T-cell (primary cell): ENCODE measurements around the gene CCER1. TPM values are rescaled to one million over a fixed set of nuclear protein-coding genes. Genes with fewer than 3 reads are reported as not detected.

ENCODE experiments used
- ATAC-seq, 4 experiments: fragments of 200-7000 bp in 3 of 4; fragments of 150-1000 bp in 1 of 4; cut with Tn5 transposase; replicated peaks in 1 of 4; 1 replicate in 3 of 4; 2 replicates in 1 of 4; pipeline ENCODE4 v1.10.0; 2021; ENCODE audit warnings: moderate library complexity in 3 of 4, mild to moderate bottlenecking in 2 of 4, moderate number of reproducible peaks in 1 of 4
- CTCF ChIA-PET, 2 donors: fragments of 300-600 bp; sonication (Branson Sonifier 250); formaldehyde crosslinking; loops; one replicate each; lab custom pipeline; 2022; ENCODE audit warnings: antibody characterized with exemption in 2 of 2; lab: Charles Lee
- POLR2A ChIA-PET, 2 donors: fragments of 300-600 bp; sonication (Branson Sonifier 250); formaldehyde crosslinking; loops; one replicate each; lab custom pipeline; 2022; ENCODE audit warnings: antibody characterized with exemption in 2 of 2; lab: Charles Lee
- DNase-seq, 35 experiments: peaks; one replicate each; pipeline versions ENCODE4 v3.0.0 to v3.0.0-alpha.2; 2013 to 2023
- H3K27ac ChIP-seq: one replicate; pipeline ENCODE4 v1.5.1; 2013; ENCODE audit warnings: low read length
- H3K27me3 ChIP-seq, 2 experiments: replicated peaks in 1 of 2; 1 replicate in 1 of 2; 2 replicates in 1 of 2; pipeline versions ENCODE4 v1.6.1 to v1.7.0; 2013; ENCODE audit warnings: low read length in 1 of 2, mixed read lengths in 1 of 2; ENCODE audit not compliant: control insufficient read depth in 2 of 2, insufficient read depth in 2 of 2; ENCODE audit errors: extremely low read depth in 1 of 2
- H3K36me3 ChIP-seq, 2 donors: 1 replicate in 1 of 2; 2 replicates in 1 of 2; pipeline versions ENCODE4 v1.6.1 to v1.7.0; 2013; ENCODE audit warnings: low read length in 1 of 2; ENCODE audit not compliant: control insufficient read depth in 2 of 2, insufficient read depth in 1 of 2; ENCODE audit errors: extremely low read depth in 1 of 2
- H3K4me1 ChIP-seq, 2 experiments: 1 replicate in 1 of 2; 2 replicates in 1 of 2; pipeline versions ENCODE4 v1.6.1 to v1.7.0; 2013; ENCODE audit warnings: low read length in 2 of 2, mixed read lengths in 1 of 2; ENCODE audit not compliant: insufficient read depth in 2 of 2, control insufficient read depth in 1 of 2; ENCODE audit errors: extremely low read depth in 1 of 2
- H3K4me3 ChIP-seq, 2 donors: 1 replicate in 1 of 2; 2 replicates in 1 of 2; pipeline versions ENCODE4 v1.5.1 to v1.7.0; 2013; ENCODE audit warnings: mild to moderate bottlenecking in 2 of 2, low read length in 1 of 2, moderate library complexity in 1 of 2; ENCODE audit not compliant: control insufficient read depth in 1 of 2; ENCODE audit errors: extremely low read depth in 1 of 2
- H3K9me3 ChIP-seq: 2 replicates; pipeline ENCODE4 v1.7.0; 2013
- H3K27ac Mint-ChIP-seq, 2 donors: one replicate each; pipeline ENCODE4 v1.8.0; 2020 to 2021; ENCODE audit warnings: mild to moderate bottlenecking in 2 of 2, mixed read lengths in 2 of 2
- H3K27me3 Mint-ChIP-seq, 2 donors: one replicate each; pipeline ENCODE4 v1.8.0; 2021 to 2022; ENCODE audit warnings: mixed read lengths in 2 of 2
- H3K36me3 Mint-ChIP-seq: one replicate; pipeline ENCODE4 v1.8.0; 2021; ENCODE audit warnings: mixed read lengths
- H3K4me1 Mint-ChIP-seq, 3 donors: one replicate each; pipeline ENCODE4 v1.8.0; 2020 to 2022; ENCODE audit warnings: mixed read lengths in 3 of 3, mild to moderate bottlenecking in 1 of 3
- H3K4me3 Mint-ChIP-seq, 3 donors: one replicate each; pipeline ENCODE4 v1.8.0; 2020 to 2022; ENCODE audit warnings: mild to moderate bottlenecking in 3 of 3, mixed read lengths in 3 of 3, moderate library complexity in 3 of 3
- H3K9me3 Mint-ChIP-seq, 3 donors: one replicate each; pipeline ENCODE4 v1.8.0; 2020 to 2022; ENCODE audit warnings: mixed read lengths in 3 of 3
- WGBS: methylation state at CpG from one replicate; pipeline ENCODE4 v1.1.5; 2013; ENCODE audit warnings: missing lambda C conversion rate; ENCODE audit not compliant: insufficient coverage; 5-methylcytosine and 5-hydroxymethylcytosine counted together
- total RNA-seq, 35 experiments: library from RNA in 6 of 35; stranded (reverse) in 6 of 35; fragments of 120-200 nt in 1 of 35; gene quantifications; one replicate each; pipeline versions ENCODE4 v1.2.1 to v1.2.4 and lab custom pipeline; 2013 to 2026

The CCER1 gene
- total RNA-seq, 5 donors from 2014 or later (not counting 1 experiment from before 2014, with no cell fraction given) = not detected

DNA sequence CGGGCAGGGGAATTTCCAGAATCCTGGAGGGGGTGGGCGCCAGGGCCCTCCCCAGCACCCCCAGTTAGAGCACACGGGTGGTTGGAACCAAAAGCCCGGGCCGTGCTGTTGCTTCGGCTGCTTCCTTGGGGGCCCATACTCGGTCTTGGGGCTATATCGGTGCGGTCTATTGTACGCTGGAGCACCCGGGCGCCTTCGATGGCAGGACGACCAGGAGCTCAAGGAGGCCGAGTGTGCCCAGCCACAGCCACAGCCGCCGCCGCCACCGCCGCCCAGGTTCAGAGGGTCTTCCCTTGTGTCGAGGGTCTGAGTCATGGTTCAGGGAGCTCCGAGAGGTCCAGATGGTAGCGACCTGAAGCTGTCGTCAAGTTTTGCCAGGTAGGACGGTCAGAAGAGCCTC, 548 bp downstream of the CCER1 start:
- no peaks in the 10 kb centered on the region for H3K4me1 Mint-ChIP-seq
- 98% methylated on average over 25 of the region's 25 CpGs for whole genome bisulfite sequencing
- H3K9me3 ChIP-seq = no peaks in the 10 kb centered on the region
- no peak for DNase-seq
- POLR2A ChIA-PET = no interaction called here
- no peak for ATAC-seq
- CTCF ChIA-PET = no interaction called here
- no peaks in the 10 kb centered on the region for H3K36me3 ChIP-seq
- no peaks in the 10 kb centered on the region for H3K36me3 Mint-ChIP-seq
- H3K4me3 Mint-ChIP-seq = no peak overlapping the region
- peaks cover 0 to 3% of the 10 kb centered on the region in 2 donors for H3K27me3 Mint-ChIP-seq
- no peaks in the 10 kb centered on the region for H3K9me3 Mint-ChIP-seq
- H3K4me3 ChIP-seq = no peak overlapping the region
- no peaks in the 10 kb centered on the region for H3K4me1 ChIP-seq
- no peak overlapping the region for H3K27ac Mint-ChIP-seq
- H3K27ac ChIP-seq = no peak overlapping the region
- peaks cover 0 to 3% of the 10 kb centered on the region in 2 experiments for H3K27me3 ChIP-seq

DNA sequence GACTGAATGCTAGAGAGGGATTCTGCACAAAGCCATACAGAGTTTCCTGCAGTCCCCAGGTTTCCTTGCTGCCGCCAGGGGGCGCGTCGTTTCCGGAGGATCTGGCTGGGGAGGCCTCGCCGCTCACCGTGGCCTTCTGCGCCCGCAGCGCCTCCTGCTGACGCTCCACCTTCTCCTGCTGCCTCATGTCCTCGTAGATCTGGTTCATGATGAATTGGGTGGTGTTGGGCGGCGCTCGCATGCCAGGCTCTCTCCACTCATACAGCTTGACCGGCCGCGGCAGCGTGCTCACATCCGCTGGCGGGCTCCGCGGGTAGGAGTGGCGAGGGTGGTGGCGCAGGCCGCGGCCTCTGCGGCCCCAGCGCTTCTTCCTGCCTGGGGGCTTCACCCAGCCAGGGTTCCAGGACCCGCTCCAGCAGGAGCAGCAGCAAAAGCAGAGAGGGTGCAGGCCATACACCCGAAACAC, 987 bp downstream of the CCER1 start:
- Mint-ChIP-seq H3K9me3 (no peaks in the 10 kb centered on the region), H3K27ac (no peak overlapping the region), H3K4me1 (no peaks in the 10 kb centered on the region), H3K4me3 (no peak overlapping the region), H3K27me3 (peaks cover 0 to 3% of the 10 kb centered on the region in 2 donors), H3K36me3 (no peaks in the 10 kb centered on the region)
- no peak for ATAC-seq
- ChIA-PET POLR2A (no interaction called here), CTCF (no interaction called here)
- Histone ChIP-seq H3K27me3 (peaks cover 0 to 3% of the 10 kb centered on the region in 2 experiments), H3K4me1 (no peaks in the 10 kb centered on the region), H3K27ac (no peak overlapping the region), H3K36me3 (no peaks in the 10 kb centered on the region), H3K9me3 (no peaks in the 10 kb centered on the region), H3K4me3 (no peak overlapping the region)
- WGBS = 90% methylated on average over 25 of the region's 32 CpGs
- peak in 3 of 35 experiments; percentile 5 to 8 (median 6) for DNase-seq

DNA sequence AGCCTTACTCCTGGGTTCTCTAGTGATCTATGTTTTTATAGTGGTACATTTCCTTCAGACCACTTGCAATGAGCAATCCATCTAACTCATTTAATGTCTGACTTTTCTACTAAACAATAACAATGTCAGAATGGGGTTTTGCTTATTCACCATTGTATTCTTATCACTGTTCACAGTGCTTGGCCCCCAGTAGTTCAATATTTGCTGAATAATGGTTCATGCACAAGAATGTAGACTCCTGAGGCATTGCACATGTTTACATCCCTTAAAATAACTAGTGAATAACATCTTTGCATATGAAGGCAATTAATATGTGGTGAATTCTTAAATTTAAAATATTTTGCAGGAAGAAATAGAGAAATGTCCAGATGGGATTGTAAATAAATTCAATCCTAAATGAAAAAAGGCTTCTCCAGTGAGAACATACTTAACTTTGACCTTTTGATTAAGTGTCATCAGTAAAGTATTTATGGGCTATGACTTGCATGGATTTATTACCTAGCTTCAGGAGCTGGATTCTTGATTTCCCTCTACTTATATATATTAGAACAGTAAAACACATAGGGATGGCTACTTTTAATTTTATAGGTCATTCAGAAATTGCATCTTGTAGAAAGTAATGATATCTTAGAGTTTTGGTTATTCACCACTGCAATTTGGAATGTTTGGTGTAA, 3.4 kb downstream of the CCER1 start:
- peaks cover 0 to 3% of the 10 kb centered on the region in 2 donors for H3K27me3 Mint-ChIP-seq
- no peaks in the 10 kb centered on the region for H3K36me3 Mint-ChIP-seq
- Histone ChIP-seq H3K4me1 (no peaks in the 10 kb centered on the region), H3K9me3 (no peaks in the 10 kb centered on the region), H3K27me3 (peaks cover 0 to 3% of the 10 kb centered on the region in 2 experiments), H3K4me3 (no peak overlapping the region), H3K36me3 (no peaks in the 10 kb centered on the region), H3K27ac (no peak overlapping the region)
- no peak for DNase-seq
- CTCF ChIA-PET = interaction anchor here (0.9 to 1.4 kb wide), 2 partner anchors 8 to 11 kb away, joined by 3 read pairs; no protein-coding TSS in a partner anchor
- no peaks in the 10 kb centered on the region for H3K9me3 Mint-ChIP-seq
- no peak overlapping the region for H3K27ac Mint-ChIP-seq
- H3K4me1 Mint-ChIP-seq = no peaks in the 10 kb centered on the region
- POLR2A ChIA-PET = no interaction called here
- ATAC-seq = no peak
- no peak overlapping the region for H3K4me3 Mint-ChIP-seq

DNA sequence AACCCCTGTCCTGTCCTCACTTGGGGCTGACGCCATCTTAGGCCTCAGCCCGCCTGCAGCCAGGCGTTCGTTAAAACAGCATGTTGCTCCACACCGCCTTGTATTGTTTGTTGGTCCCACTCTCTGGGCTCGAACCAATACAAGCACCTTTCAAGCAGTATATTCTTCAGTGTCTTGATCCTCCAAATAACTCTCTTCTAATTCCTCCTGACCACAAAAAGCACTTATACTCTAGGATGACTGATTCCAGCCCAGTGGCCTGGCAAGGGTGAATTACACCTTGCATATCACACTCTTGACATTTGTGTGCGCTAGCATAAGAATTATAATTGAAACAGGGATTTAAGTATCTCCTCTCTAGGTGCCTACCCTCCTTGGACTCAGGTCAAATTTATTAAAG, 7.1 kb downstream of the CCER1 start:
- ChIA-PET CTCF (interaction anchor here in 1 of 2 donors (0.8 kb wide), 1 partner anchor 30 kb away, joined by 3 read pairs; no protein-coding TSS in a partner anchor), POLR2A (no interaction called here)
- Histone ChIP-seq H3K4me3 (no peak overlapping the region), H3K9me3 (no peaks in the 10 kb centered on the region), H3K27ac (no peak overlapping the region), H3K36me3 (no peaks in the 10 kb centered on the region), H3K4me1 (no peaks in the 10 kb centered on the region), H3K27me3 (peaks cover 0 to 2% of the 10 kb centered on the region in 2 experiments)
- Mint-ChIP-seq H3K4me3 (no peak overlapping the region), H3K4me1 (no peaks in the 10 kb centered on the region), H3K27ac (no peak overlapping the region), H3K36me3 (no peaks in the 10 kb centered on the region), H3K9me3 (no peaks in the 10 kb centered on the region), H3K27me3 (no peaks in the 10 kb centered on the region)
- ATAC-seq (no peak), DNase-seq (no peak)
- 87% methylated on average over 6 of the region's 7 CpGs for WGBS

DNA sequence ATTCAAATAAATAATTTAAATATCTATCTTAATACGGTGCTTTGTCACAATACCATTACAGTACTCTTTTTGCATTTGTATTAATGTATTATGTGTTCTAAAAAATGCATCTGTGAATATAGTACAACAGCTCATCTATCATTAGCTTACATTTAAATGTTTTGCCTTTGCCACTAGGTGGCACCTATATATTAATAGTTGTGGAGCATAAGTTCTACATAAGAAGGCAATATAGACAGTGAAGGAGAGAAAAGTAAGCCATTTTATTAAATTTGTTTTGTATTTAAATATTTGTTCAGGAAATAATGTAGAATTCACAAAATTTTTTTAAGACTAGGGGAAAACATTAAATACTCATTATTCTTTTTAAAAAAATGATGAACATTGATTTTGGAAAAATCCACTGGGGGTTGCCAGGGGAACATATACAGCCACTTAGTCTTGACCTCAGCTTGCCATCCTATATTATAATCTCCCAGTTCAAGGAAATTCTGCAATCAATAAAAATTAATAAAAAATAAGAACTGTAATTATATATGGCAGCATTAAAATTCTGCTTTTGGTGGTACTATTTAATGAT, 9.8 kb downstream of the CCER1 start:
- DNase-seq (peak in 1 of 35 experiments; percentile 10), ATAC-seq (no peak)
- H3K9me3 ChIP-seq = no peaks in the 10 kb centered on the region
- H3K9me3 Mint-ChIP-seq = no peaks in the 10 kb centered on the region
- no peaks in the 10 kb centered on the region for H3K4me1 ChIP-seq
- H3K4me1 Mint-ChIP-seq = no peaks in the 10 kb centered on the region
- peaks cover 0 to 3% of the 10 kb centered on the region in 2 donors for H3K27me3 Mint-ChIP-seq
- no CpG with 5 or more reads among the region's 1 CpG for WGBS
- POLR2A ChIA-PET = interaction anchor here in 1 of 2 donors (0.6 kb wide), 1 partner anchor 866 kb away, joined by 3 read pairs; no protein-coding TSS in a partner anchor
- H3K4me3 Mint-ChIP-seq = no peak overlapping the region
- CTCF ChIA-PET = interaction anchor here in 1 of 2 donors (0.6 to 1.9 kb wide), 4 partner anchors 10 to 410 kb away, joined by 3 to 8 read pairs (median 4); no protein-coding TSS in a partner anchor
- no peak overlapping the region for H3K4me3 ChIP-seq
- no peaks in the 10 kb centered on the region for H3K36me3 ChIP-seq
- H3K36me3 Mint-ChIP-seq = no peaks in the 10 kb centered on the region
- peaks cover 0 to 2% of the 10 kb centered on the region in 2 experiments for H3K27me3 ChIP-seq
- no peak overlapping the region for H3K27ac ChIP-seq
- no peak overlapping the region for H3K27ac Mint-ChIP-seq

DNA sequence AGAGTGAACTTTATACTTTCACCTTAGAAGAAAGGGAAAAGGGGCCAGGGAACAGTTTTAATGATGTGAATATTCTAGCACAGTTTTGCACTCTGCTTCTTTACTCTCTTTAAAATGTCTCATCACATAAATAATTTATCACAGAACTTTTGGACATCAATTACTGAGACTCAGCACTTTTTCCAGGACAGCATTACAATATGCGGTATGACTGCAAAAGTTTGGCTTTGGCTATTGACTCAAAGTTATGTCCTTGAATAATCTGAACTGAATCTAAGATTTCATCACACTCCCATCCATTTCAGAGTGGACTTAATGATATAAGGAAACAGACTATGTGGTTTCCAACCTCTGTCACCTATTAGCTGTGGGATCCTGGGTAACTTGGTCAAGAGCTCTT, 11.7 kb downstream of the CCER1 start:
- no CpG with 5 or more reads among the region's 1 CpG for WGBS
- Mint-ChIP-seq H3K4me3 (no peak overlapping the region), H3K36me3 (no peaks in the 10 kb centered on the region), H3K27ac (no peak overlapping the region), H3K4me1 (no peaks in the 10 kb centered on the region), H3K27me3 (peaks cover 0 to 3% of the 10 kb centered on the region in 2 donors), H3K9me3 (no peaks in the 10 kb centered on the region)
- ChIA-PET POLR2A (interaction anchor here in 1 of 2 donors (0.5 kb wide), 1 partner anchor 789 kb away, joined by 3 read pairs; no protein-coding TSS in a partner anchor), CTCF (interaction anchor here (0.9 to 1.9 kb wide), 3 partner anchors 8 to 10 kb away, joined by 3 to 8 read pairs (median 3); no protein-coding TSS in a partner anchor)
- no peak overlapping the region for H3K27ac ChIP-seq
- no peak overlapping the region for H3K4me3 ChIP-seq
- DNase-seq (no peak), ATAC-seq (no peak)
- no peaks in the 10 kb centered on the region for H3K9me3 ChIP-seq
- H3K4me1 ChIP-seq = no peaks in the 10 kb centered on the region
- H3K27me3 ChIP-seq = peaks cover 0 to 2% of the 10 kb centered on the region in 2 experiments
- no peaks in the 10 kb centered on the region for H3K36me3 ChIP-seq
